Lung (tissue), 12 donors: Measurements from ENCODE around the gene NECTIN4. TPM values are rescaled to one million over a fixed set of nuclear protein-coding genes. Genes with fewer than 3 reads are reported as not detected.

ENCODE experiments used
- ATAC-seq: fragments of 200-7000 bp; cut with Tn5 transposase; one replicate; pipeline ENCODE4 v1.9.1; 2020; ENCODE audit warnings: moderate number of reproducible peaks; ENCODE audit not compliant: insufficient read depth, low FRiP score
- DNase-seq, 3 donors: peaks; one replicate each; pipeline ENCODE4 v3.0.0-alpha.2; 2013 to 2017
- H3K27ac ChIP-seq, 2 donors: one replicate each; pipeline ENCODE4 v1.5.1; 2013; ENCODE audit warnings: mild to moderate bottlenecking in 2 of 2, moderate library complexity in 2 of 2, control low read depth in 1 of 2, inconsistent platforms in 1 of 2, low read depth in 1 of 2, low read length in 1 of 2
- H3K27me3 ChIP-seq, 3 donors: one replicate each; pipeline ENCODE4 v1.5.1; 2013; ENCODE audit warnings: low read length in 2 of 3; ENCODE audit not compliant: control insufficient read depth in 3 of 3, insufficient read depth in 3 of 3
- H3K36me3 ChIP-seq, 4 donors: one replicate each; pipeline ENCODE4 v1.5.1; 2013; ENCODE audit warnings: low read length in 4 of 4, mild to moderate bottlenecking in 1 of 4, moderate library complexity in 1 of 4; ENCODE audit not compliant: control insufficient read depth in 4 of 4, insufficient read depth in 4 of 4
- H3K4me1 ChIP-seq, 5 donors: one replicate each; pipeline ENCODE4 v1.5.1; 2013; ENCODE audit warnings: low read length in 5 of 5, mild to moderate bottlenecking in 2 of 5, moderate library complexity in 1 of 5; ENCODE audit not compliant: control insufficient read depth in 5 of 5, insufficient read depth in 5 of 5
- H3K4me3 ChIP-seq: one replicate; pipeline ENCODE4 v1.5.1; 2013; ENCODE audit warnings: mild to moderate bottlenecking, control low read depth, moderate library complexity
- H3K9ac ChIP-seq, 2 donors: one replicate each; pipeline ENCODE4 v1.5.1; 2013; ENCODE audit warnings: low read length in 2 of 2, control low read depth in 1 of 2; ENCODE audit not compliant: insufficient read depth in 1 of 2
- H3K9me3 ChIP-seq, 4 donors: one replicate each; pipeline ENCODE4 v1.5.1; 2013; ENCODE audit warnings: low read length in 3 of 4, mild to moderate bottlenecking in 1 of 4, moderate library complexity in 1 of 4; ENCODE audit not compliant: control insufficient read depth in 4 of 4, insufficient read depth in 3 of 4
- CTCF ChIP-seq: IDR thresholded peaks from 2 replicates; pipeline ENCODE4 v1.5.1; 2012; ENCODE audit warnings: mild to moderate bottlenecking; ENCODE audit errors: control extremely low read depth, extremely low read depth
- WGBS, 2 donors: extraction: QIAGEN DNeasy Blood & Tissue Kit; methylation state at CpG; one replicate each; pipeline ENCODE4 v1.1.7; 2013; 5-methylcytosine and 5-hydroxymethylcytosine counted together
- polyA plus RNA-seq, 2 donors: library from polyadenylated mRNA; stranded (reverse); fragments of 200-250 nt; gene quantifications; one replicate each; pipeline ENCODE4 v1.2.1, GENCODE V29; 2013
- total RNA-seq, 2 donors: library from RNA; depleted of rRNA in 1 of 2; stranded (reverse); fragments of >200 nt in 1 of 2; gene quantifications; one replicate each; pipeline ENCODE4 v1.2.1, GENCODE V29; 2014 to 2021
- donor health status: control.
- donor health status: control.
- donor health status: Bipolar disorder and iron deficiency.
- donor health status: healthy.
- donor health status: DM: yes; HTN: yes; CAD: no.

The NECTIN4 gene
- total and polyA plus RNA-seq, 4 donors: 6.2 to 12.5 (median 9.9) TPM

GRCh38 chr1:161122967-161123366, 33.6 kb upstream of the NECTIN4 start:
- H3K4me3 ChIP-seq: no peak overlapping the region
- ATAC-seq (no peak), DNase-seq (no peak)
- peaks cover 9 to 16% (median 9%) of the 10 kb centered on the region in 5 donors for H3K4me1 ChIP-seq
- H3K9me3 ChIP-seq: no peaks in the 10 kb centered on the region
- no peaks in the 10 kb centered on the region for H3K27me3 ChIP-seq
- H3K27ac ChIP-seq: no peak overlapping the region
- WGBS, 2 donors: 83 to 85% methylated on average over 6 of the region's 6 CpGs
- no peak overlapping the region for H3K9ac ChIP-seq
- no peak for TF ChIP-seq CTCF
- H3K36me3 ChIP-seq: peaks cover 20 to 43% (median 37%) of the 10 kb centered on the region in 4 donors

GRCh38 chr1:161121834-161122233, 32.5 kb upstream of the NECTIN4 start:
- peaks cover 9 to 20% (median 12%) of the 10 kb centered on the region in 5 donors for H3K4me1 ChIP-seq
- ATAC-seq (no peak), DNase-seq (no peak)
- WGBS, 2 donors: 26 to 64% methylated on average over 4 of the region's 4 CpGs
- H3K9ac ChIP-seq: no peak overlapping the region
- H3K36me3 ChIP-seq: peaks cover 19 to 37% (median 30%) of the 10 kb centered on the region in 4 donors
- H3K27ac ChIP-seq: no peak overlapping the region
- no peak for TF ChIP-seq CTCF
- no peak overlapping the region for H3K4me3 ChIP-seq
- no peaks in the 10 kb centered on the region for H3K27me3 ChIP-seq
- no peaks in the 10 kb centered on the region for H3K9me3 ChIP-seq

GRCh38 chr1:161121042-161121650, 31.8 kb upstream of the NECTIN4 start:
- no peaks in the 10 kb centered on the region for H3K9me3 ChIP-seq
- no peak overlapping the region for H3K27ac ChIP-seq
- no peak overlapping the region for H3K9ac ChIP-seq
- peaks cover 9 to 24% (median 15%) of the 10 kb centered on the region in 5 donors for H3K4me1 ChIP-seq
- DNase-seq: no peak
- no peaks in the 10 kb centered on the region for H3K27me3 ChIP-seq
- H3K36me3 ChIP-seq: peaks cover 16 to 37% (median 28%) of the 10 kb centered on the region in 4 donors
- no peak for TF ChIP-seq CTCF
- 87 to 92% methylated on average over 3 of the region's 3 CpGs for WGBS, 2 donors
- no peak for ATAC-seq
- no peak overlapping the region for H3K4me3 ChIP-seq
